ENCODE results near the gene REXO4. TPM values are rescaled to one million over a fixed set of nuclear protein-coding genes. Genes with fewer than 3 reads are reported as not detected.

Gene REXO4
- total and polyA plus RNA-seq, 2 of the 13 experiments (the other 11 are each of a cell fraction or from before 2014, with no cell fraction given), result 18.5 to 30.4 TPM

DNA sequence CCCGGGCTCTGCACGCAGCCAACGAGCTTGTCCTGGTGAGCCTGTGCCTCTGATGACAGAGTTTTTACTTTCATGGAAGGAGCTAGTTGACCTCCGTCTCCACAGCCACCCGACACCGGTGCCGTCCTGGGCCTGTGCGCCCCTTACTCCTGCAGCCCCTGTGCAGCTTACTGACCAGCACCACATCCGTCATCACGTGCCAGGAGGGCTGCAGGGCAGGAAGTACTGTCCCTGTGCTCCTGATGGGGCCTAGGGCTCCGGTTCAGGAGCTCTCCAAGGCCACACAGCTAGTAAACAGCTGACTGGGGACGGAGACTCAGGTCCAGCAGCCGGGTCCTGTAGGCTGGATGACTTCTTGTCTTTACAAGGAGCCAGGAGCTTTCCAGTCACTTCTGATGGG lies 31.5 kb downstream of the REXO4 start (continued):
- TF ChIP-seq LCORL (IDR thresholded peaks at IDR 0.05), result no peak
- TF ChIP-seq LCORL (CRISPR knock-in tag; IDR thresholded peaks at IDR 0.05), result peak; percentile 64; the same call in 1 of the 2 replicates
- no peak for TF ChIP-seq SOX13 (IDR thresholded peaks at IDR 0.05)
- TF ChIP-seq SOX13 (CRISPR knock-in tag; conservative IDR thresholded peaks at IDR 0.05 in 1 of 2, IDR thresholded peaks at IDR 0.05 in 1 of 2), result peak in 1 of 2 experiments; percentile 52; a peak in 1 of 4 replicates
- TF ChIP-seq, protein P1, sequence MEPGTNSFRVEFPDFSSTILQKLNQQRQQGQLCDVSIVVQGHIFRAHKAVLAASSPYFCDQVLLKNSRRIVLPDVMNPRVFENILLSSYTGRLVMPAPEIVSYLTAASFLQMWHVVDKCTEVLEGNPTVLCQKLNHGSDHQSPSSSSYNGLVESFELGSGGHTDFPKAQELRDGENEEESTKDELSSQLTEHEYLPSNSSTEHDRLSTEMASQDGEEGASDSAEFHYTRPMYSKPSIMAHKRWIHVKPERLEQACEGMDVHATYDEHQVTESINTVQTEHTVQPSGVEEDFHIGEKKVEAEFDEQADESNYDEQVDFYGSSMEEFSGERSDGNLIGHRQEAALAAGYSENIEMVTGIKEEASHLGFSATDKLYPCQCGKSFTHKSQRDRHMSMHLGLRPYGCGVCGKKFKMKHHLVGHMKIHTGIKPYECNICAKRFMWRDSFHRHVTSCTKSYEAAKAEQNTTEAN (CRISPR knock-in tag; conservative IDR thresholded peaks at IDR 0.05), result 0 out of 2 replicates have a peak, but pooled peaks have one; percentile 46
- no peak for TF ChIP-seq SOX6 (IDR thresholded peaks at IDR 0.05)
- TF ChIP-seq SOX6 (CRISPR knock-in tag; IDR thresholded peaks at IDR 0.05), result peak; percentile 44
- TF ChIP-seq, protein P2, sequence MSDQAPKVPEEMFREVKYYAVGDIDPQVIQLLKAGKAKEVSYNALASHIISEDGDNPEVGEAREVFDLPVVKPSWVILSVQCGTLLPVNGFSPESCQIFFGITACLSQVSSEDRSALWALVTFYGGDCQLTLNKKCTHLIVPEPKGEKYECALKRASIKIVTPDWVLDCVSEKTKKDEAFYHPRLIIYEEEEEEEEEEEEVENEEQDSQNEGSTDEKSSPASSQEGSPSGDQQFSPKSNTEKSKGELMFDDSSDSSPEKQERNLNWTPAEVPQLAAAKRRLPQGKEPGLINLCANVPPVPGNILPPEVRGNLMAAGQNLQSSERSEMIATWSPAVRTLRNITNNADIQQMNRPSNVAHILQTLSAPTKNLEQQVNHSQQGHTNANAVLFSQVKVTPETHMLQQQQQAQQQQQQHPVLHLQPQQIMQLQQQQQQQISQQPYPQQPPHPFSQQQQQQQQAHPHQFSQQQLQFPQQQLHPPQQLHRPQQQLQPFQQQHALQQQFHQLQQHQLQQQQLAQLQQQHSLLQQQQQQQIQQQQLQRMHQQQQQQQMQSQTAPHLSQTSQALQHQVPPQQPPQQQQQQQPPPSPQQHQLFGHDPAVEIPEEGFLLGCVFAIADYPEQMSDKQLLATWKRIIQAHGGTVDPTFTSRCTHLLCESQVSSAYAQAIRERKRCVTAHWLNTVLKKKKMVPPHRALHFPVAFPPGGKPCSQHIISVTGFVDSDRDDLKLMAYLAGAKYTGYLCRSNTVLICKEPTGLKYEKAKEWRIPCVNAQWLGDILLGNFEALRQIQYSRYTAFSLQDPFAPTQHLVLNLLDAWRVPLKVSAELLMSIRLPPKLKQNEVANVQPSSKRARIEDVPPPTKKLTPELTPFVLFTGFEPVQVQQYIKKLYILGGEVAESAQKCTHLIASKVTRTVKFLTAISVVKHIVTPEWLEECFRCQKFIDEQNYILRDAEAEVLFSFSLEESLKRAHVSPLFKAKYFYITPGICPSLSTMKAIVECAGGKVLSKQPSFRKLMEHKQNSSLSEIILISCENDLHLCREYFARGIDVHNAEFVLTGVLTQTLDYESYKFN (CRISPR knock-in tag; conservative IDR thresholded peaks at IDR 0.05), result peak; percentile 64
- TF ChIP-seq, protein P3, sequence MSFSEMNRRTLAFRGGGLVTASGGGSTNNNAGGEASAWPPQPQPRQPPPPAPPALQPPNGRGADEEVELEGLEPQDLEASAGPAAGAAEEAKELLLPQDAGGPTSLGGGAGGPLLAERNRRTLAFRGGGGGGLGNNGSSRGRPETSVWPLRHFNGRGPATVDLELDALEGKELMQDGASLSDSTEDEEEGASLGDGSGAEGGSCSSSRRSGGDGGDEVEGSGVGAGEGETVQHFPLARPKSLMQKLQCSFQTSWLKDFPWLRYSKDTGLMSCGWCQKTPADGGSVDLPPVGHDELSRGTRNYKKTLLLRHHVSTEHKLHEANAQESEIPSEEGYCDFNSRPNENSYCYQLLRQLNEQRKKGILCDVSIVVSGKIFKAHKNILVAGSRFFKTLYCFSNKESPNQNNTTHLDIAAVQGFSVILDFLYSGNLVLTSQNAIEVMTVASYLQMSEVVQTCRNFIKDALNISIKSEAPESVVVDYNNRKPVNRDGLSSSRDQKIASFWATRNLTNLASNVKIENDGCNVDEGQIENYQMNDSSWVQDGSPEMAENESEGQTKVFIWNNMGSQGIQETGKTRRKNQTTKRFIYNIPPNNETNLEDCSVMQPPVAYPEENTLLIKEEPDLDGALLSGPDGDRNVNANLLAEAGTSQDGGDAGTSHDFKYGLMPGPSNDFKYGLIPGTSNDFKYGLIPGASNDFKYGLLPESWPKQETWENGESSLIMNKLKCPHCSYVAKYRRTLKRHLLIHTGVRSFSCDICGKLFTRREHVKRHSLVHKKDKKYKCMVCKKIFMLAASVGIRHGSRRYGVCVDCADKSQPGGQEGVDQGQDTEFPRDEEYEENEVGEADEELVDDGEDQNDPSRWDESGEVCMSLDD (CRISPR knock-in tag; IDR thresholded peaks at IDR 0.05; ENCODE audit: borderline replicate concordance), result peak; percentile 23; the same call in 1 of the 2 replicates
- no peak; the same call in none of the 2 replicates for TF ChIP-seq KDM5B (CRISPR knock-in tag; IDR thresholded peaks at IDR 0.05; ENCODE audit: borderline replicate concordance)
- no peak for TF ChIP-seq ZFAT (CRISPR knock-in tag; conservative IDR thresholded peaks at IDR 0.05)
- no peak for TF ChIP-seq RAD51 (IDR thresholded peaks at IDR 0.05; ENCODE audit: borderline replicate concordance)
- 0 out of 2 replicates have a peak, but pooled peaks have one; percentile 25 for TF ChIP-seq ZNF607 (CRISPR knock-in tag; IDR thresholded peaks at IDR 0.05; ENCODE audit: borderline replicate concordance)
- no peak for TF ChIP-seq ATAD3A (CRISPR knock-in tag; IDR thresholded peaks at IDR 0.05)
- 0 out of 2 replicates have a peak, but pooled peaks have one; percentile 31 for TF ChIP-seq ZFP1 (CRISPR knock-in tag; IDR thresholded peaks at IDR 0.05)
- TF ChIP-seq HDAC2 (CRISPR knock-in tag; IDR thresholded peaks at IDR 0.05), result peak; percentile 63; the same call in 1 of the 2 replicates
- no peak for TF ChIP-seq FOXA1 (IDR thresholded peaks at IDR 0.05)
- TF ChIP-seq FOXA1 (CRISPR knock-in tag; IDR thresholded peaks at IDR 0.05), result peak; percentile 52
- TF ChIP-seq ZMYM3 (CRISPR knock-in tag; IDR thresholded peaks at IDR 0.05), result peak; percentile 23; the same call in 1 of the 2 replicates
- 0 out of 2 replicates have a peak, but pooled peaks have one; percentile 30 for TF ChIP-seq ZNF839 (CRISPR knock-in tag; IDR thresholded peaks at IDR 0.05; ENCODE audit: borderline replicate concordance)
- TF ChIP-seq ZNF333 (CRISPR knock-in tag; IDR thresholded peaks at IDR 0.05; ENCODE audit: borderline replicate concordance), result 0 out of 2 replicates have a peak, but pooled peaks have one; percentile 20
- TF ChIP-seq MIER2 (CRISPR knock-in tag; IDR thresholded peaks at IDR 0.05), result 0 out of 2 replicates have a peak, but pooled peaks have one; percentile 27
- TF ChIP-seq IKZF5 (CRISPR knock-in tag; IDR thresholded peaks at IDR 0.05), result 0 out of 2 replicates have a peak, but pooled peaks have one; percentile 21
- no peak for TF ChIP-seq PRPF4 (IDR thresholded peaks at IDR 0.05; ENCODE audit: low read depth, low read length, poor library complexity, severe bottlenecking)
